GM21423 (cell line): ENCODE measurements around the gene OCA2.

Experiments used
- ATAC-seq: cut with Tn5 transposase; IDR thresholded peaks from one replicate; pipeline ENCODE4 v1.9.1; 2021; ENCODE audit warnings: mild to moderate bottlenecking, moderate library complexity; ENCODE audit not compliant: unreplicated experiment

The OCA2 gene

GRCh38 chr15:28105793-28106192 is 6.7 kb upstream of the OCA2 start:
- ATAC-seq = no peak

- no peak for ATAC-seq
Observed at GRCh38 chr15:28105224-28105791, 6.2 kb upstream of the OCA2 start.

- no peak for ATAC-seq
Observed at GRCh38 chr15:28104326-28104725, 5.2 kb upstream of the OCA2 start.

- no peak for ATAC-seq
Observed at GRCh38 chr15:28103831-28104230, 4.7 kb upstream of the OCA2 start.

GRCh38 chr15:28101983-28102441 is 2.9 kb upstream of the OCA2 start:
- ATAC-seq = no peak

- no peak for ATAC-seq
Observed at GRCh38 chr15:28101201-28101600, 2.1 kb upstream of the OCA2 start.

GRCh38 chr15:28100516-28101195 is 1.5 kb upstream of the OCA2 start:
- no peak for ATAC-seq

GRCh38 chr15:28099555-28100140 is 533 bp upstream of the OCA2 start:
- no peak for ATAC-seq

- ATAC-seq = no peak
Observed at GRCh38 chr15:28098360-28098765, 752 bp downstream of the OCA2 start.

- ATAC-seq = no peak
Observed at GRCh38 chr15:28097656-28098359, 1.3 kb downstream of the OCA2 start.

- no peak for ATAC-seq
Observed at GRCh38 chr15:28096670-28097431, 2.3 kb downstream of the OCA2 start.

- ATAC-seq = no peak
Observed at GRCh38 chr15:28096411-28096669, 2.8 kb downstream of the OCA2 start.

GRCh38 chr15:28094732-28095521 is 4.2 kb downstream of the OCA2 start:
- ATAC-seq = no peak

GRCh38 chr15:28093752-28094535 is 5.2 kb downstream of the OCA2 start:
- ATAC-seq = no peak

- ATAC-seq = no peak
Observed at GRCh38 chr15:28091313-28091712, 7.8 kb downstream of the OCA2 start.

- peak; percentile 98 for ATAC-seq
Observed at GRCh38 chr15:28086175-28086703, 12.9 kb downstream of the OCA2 start.

- peak; percentile 18 for ATAC-seq
Observed at GRCh38 chr15:28085489-28086174, 13.5 kb downstream of the OCA2 start.

- ATAC-seq = no peak
Observed at GRCh38 chr15:28084547-28084946, 14.6 kb downstream of the OCA2 start.
